ENCODE data around the gene GFRA1.

Gene GFRA1

GRCh38 chr10:116098411-116099022 lies 174.5 kb downstream of the GFRA1 start:
- no peak for DNase-seq

- DNase-seq = no peak
Observed at GRCh38 chr10:116097239-116097784, 175.7 kb downstream of the GFRA1 start.

GRCh38 chr10:116096526-116096925 lies 176.5 kb downstream of the GFRA1 start:
- no peak for DNase-seq

GRCh38 chr10:116094356-116094755 lies 178.7 kb downstream of the GFRA1 start:
- no peak for DNase-seq

- no peak for DNase-seq
Observed at GRCh38 chr10:116093031-116093430, 180.0 kb downstream of the GFRA1 start.

GRCh38 chr10:116088985-116089384 lies 184.0 kb downstream of the GFRA1 start:
- no peak for DNase-seq

GRCh38 chr10:116085323-116085722 lies 187.7 kb downstream of the GFRA1 start:
- no peak for DNase-seq

GRCh38 chr10:116084161-116084560 lies 188.8 kb downstream of the GFRA1 start:
- no peak for DNase-seq

- no peak for DNase-seq
Observed at GRCh38 chr10:116083226-116083762, 189.7 kb downstream of the GFRA1 start.

- DNase-seq = no peak
Observed at GRCh38 chr10:116082762-116083161, 190.2 kb downstream of the GFRA1 start.

GRCh38 chr10:116082206-116082605 lies 190.8 kb downstream of the GFRA1 start:
- DNase-seq = no peak

- DNase-seq = no peak
Observed at GRCh38 chr10:116080553-116080952, 192.5 kb downstream of the GFRA1 start.

GRCh38 chr10:116079355-116079754 lies 193.7 kb downstream of the GFRA1 start:
- no peak for DNase-seq

- DNase-seq = no peak
Observed at GRCh38 chr10:116076621-116077020, 196.4 kb downstream of the GFRA1 start.

- DNase-seq = no peak
Observed at GRCh38 chr10:116073510-116073909, 199.5 kb downstream of the GFRA1 start.

GRCh38 chr10:116073001-116073400 lies 200.0 kb downstream of the GFRA1 start:
- DNase-seq = no peak

- DNase-seq = no peak
Observed at GRCh38 chr10:116071453-116072148, 201.4 kb downstream of the GFRA1 start.

GRCh38 chr10:116070743-116071320 lies 202.2 kb downstream of the GFRA1 start:
- no peak for DNase-seq

GRCh38 chr10:116069856-116070255 lies 203.2 kb downstream of the GFRA1 start:
- DNase-seq = no peak

GRCh38 chr10:116067825-116068224 lies 205.2 kb downstream of the GFRA1 start:
- DNase-seq = no peak

- no peak for DNase-seq
Observed at GRCh38 chr10:116063107-116063506, 209.9 kb downstream of the GFRA1 start.

GRCh38 chr10:116060864-116061263 lies 212.1 kb downstream of the GFRA1 start:
- DNase-seq = no peak

- DNase-seq = no peak
Observed at GRCh38 chr10:116059320-116059719, 213.7 kb downstream of the GFRA1 start.
